OCI-LY3 (cell line): ENCODE data around the gene COX7A2L.

Experiments
- H2AFZ ChIP-seq: fragments of 200-600, 300-600 bp; shearing (Covaris generic); 2 replicates; pipeline ENCODE4 v1.6.0; 2014; ENCODE audit warnings: antibody characterized with exemption, low read depth, low read length
- H3K27ac ChIP-seq: fragments of 200-600, 300-600 bp; sonication (generic); 2 replicates; pipeline ENCODE4 v1.5.1; 2014; ENCODE audit warnings: mild to moderate bottlenecking, low read length, moderate library complexity, mixed read lengths
- H3K27me3 ChIP-seq: fragments of 200-600, 300-600 bp; sonication (generic); 2 replicates; pipeline ENCODE4 v1.6.1; 2014; ENCODE audit warnings: low read depth, low read length, mixed read lengths
- H3K36me3 ChIP-seq: fragments of 200-600, 300-600 bp; sonication (generic); replicated peaks from 2 replicates; pipeline ENCODE3; 2014; ENCODE audit warnings: low read depth, low read length, mixed read lengths
- H3K4me1 ChIP-seq: fragments of 300-600, 200-600 bp; sonication (generic); 2 replicates; pipeline ENCODE4 v1.6.1; 2014; ENCODE audit warnings: low read length, mixed read lengths
- H3K4me2 ChIP-seq: fragments of 200-600, 300-600 bp; sonication (generic); 2 replicates; pipeline ENCODE4 v1.6.1; 2014; ENCODE audit warnings: low read length, mixed read lengths
- H3K4me3 ChIP-seq: fragments of 300-600, 200-600 bp; sonication (generic); 2 replicates; pipeline ENCODE4 v1.5.1; 2014; ENCODE audit warnings: antibody characterized with exemption, mild to moderate bottlenecking, low read length, moderate library complexity
- H3K79me2 ChIP-seq: fragments of 300-600, 200-600 bp; shearing (Covaris generic); 2 replicates; pipeline ENCODE4 v1.6.1; 2014; ENCODE audit warnings: mild to moderate bottlenecking, low read length, mixed read lengths
- H3K9ac ChIP-seq: fragments of 300-600, 200-600 bp; shearing (Covaris generic); 2 replicates; pipeline ENCODE4 v1.6.0; 2014; ENCODE audit warnings: mild to moderate bottlenecking, low read length, moderate library complexity
- H3K9me3 ChIP-seq: fragments of 200-600, 300-600 bp; shearing (Covaris generic); 2 replicates; pipeline ENCODE4 v1.6.1; 2014; ENCODE audit warnings: low read length, mixed read lengths; ENCODE audit not compliant: insufficient read depth
- H4K20me1 ChIP-seq: fragments of 200-600, 300-600 bp; sonication (generic); 2 replicates; pipeline ENCODE4 v1.6.1; 2016; ENCODE audit warnings: low read length, mixed read lengths; ENCODE audit not compliant: insufficient read depth
- EZH2phosphoT487 ChIP-seq: fragments of 200-600 bp; shearing (Covaris generic); IDR thresholded peaks from 2 replicates; pipeline ENCODE4 v1.6.1; 2018; ENCODE audit warnings: antibody characterized with exemption, mixed run types, low read depth
- TF ChIP-seq, protein P1 (sequence below): fragments of 200-600, 300-600 bp; sonication (generic); IDR thresholded peaks from 2 replicates; pipeline ENCODE4 v1.5.1; 2014; ENCODE audit warnings: antibody characterized with exemption, low read length, low read depth

Gene COX7A2L

DNA sequence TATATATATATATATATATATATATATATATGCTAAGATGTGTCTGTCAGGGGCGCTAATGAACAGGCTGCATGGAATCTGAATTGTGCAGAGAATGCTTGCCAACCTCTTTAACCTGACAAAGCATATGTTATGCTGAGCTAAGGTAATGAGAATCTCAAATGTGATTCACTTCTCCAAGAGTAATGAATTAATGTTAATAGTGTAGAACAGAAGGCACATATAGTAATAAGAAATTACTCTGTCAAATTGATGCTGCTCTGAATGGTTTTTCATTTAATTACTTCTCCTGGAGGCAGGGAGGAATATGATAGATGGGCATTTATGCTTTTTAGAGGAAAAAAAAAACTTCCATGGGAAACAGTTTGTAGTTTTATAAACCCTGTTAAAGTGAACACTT is 35.4 kb downstream of the COX7A2L start:
- 0 out of 2 replicates have a peak, but pooled peaks cover 4% of the 10 kb centered on the region for H4K20me1 ChIP-seq

DNA sequence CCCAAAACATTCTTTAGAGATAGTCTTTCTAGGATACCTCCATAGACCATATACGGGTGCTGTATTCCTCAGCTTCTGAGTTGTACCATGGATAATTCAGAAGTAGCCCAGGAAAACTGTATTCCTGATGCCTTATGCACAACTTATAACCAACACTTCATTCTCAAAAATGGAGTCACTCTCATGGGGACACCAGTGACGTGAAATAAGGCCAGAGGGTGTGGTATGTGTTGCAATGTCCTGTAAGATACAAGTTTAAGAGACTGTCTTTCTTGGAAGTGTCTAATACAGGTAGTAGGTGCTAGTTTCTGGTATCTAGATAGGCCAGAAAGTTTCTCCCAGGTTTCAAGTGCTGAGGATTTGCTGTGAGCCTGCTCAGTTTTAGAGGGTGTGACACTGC is 36.1 kb downstream of the COX7A2L start:
- Histone ChIP-seq H3K4me1 (peaks cover 4% of the 10 kb centered on the region; the same call in 1 of the 2 replicates), H4K20me1 (0 out of 2 replicates have a peak, but pooled peaks cover 4% of the 10 kb centered on the region), H3K27me3 (no peaks in the 10 kb centered on the region), H3K9ac (no peak overlapping the region), H3K79me2 (no peaks in the 10 kb centered on the region), H3K27ac (no peak overlapping the region), H3K4me2 (no peak overlapping the region), H3K9me3 (no peaks in the 10 kb centered on the region), H3K4me3 (no peak overlapping the region), H3K36me3 (peaks cover 35% of the 10 kb centered on the region), H2AFZ (no peak overlapping the region)
- TF ChIP-seq, protein P1, sequence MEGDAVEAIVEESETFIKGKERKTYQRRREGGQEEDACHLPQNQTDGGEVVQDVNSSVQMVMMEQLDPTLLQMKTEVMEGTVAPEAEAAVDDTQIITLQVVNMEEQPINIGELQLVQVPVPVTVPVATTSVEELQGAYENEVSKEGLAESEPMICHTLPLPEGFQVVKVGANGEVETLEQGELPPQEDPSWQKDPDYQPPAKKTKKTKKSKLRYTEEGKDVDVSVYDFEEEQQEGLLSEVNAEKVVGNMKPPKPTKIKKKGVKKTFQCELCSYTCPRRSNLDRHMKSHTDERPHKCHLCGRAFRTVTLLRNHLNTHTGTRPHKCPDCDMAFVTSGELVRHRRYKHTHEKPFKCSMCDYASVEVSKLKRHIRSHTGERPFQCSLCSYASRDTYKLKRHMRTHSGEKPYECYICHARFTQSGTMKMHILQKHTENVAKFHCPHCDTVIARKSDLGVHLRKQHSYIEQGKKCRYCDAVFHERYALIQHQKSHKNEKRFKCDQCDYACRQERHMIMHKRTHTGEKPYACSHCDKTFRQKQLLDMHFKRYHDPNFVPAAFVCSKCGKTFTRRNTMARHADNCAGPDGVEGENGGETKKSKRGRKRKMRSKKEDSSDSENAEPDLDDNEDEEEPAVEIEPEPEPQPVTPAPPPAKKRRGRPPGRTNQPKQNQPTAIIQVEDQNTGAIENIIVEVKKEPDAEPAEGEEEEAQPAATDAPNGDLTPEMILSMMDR, result no peak
- TF ChIP-seq EZH2phosphoT487, result no peak

More for the DNA sequence above, 35.4 kb downstream of the COX7A2L start:
- no peaks in the 10 kb centered on the region for H3K79me2 ChIP-seq
- no peak overlapping the region for H3K4me2 ChIP-seq
- H2AFZ ChIP-seq, result no peak overlapping the region
- H3K4me1 ChIP-seq, result peaks cover 4% of the 10 kb centered on the region; the same call in 1 of the 2 replicates
- no peaks in the 10 kb centered on the region for H3K9me3 ChIP-seq
- H3K27me3 ChIP-seq, result no peaks in the 10 kb centered on the region
- H3K36me3 ChIP-seq, result peaks cover 34% of the 10 kb centered on the region
- TF ChIP-seq, protein P1, result no peak
- TF ChIP-seq EZH2phosphoT487, result no peak
- no peak overlapping the region for H3K9ac ChIP-seq
- H3K4me3 ChIP-seq, result no peak overlapping the region
- H3K27ac ChIP-seq, result no peak overlapping the region

DNA sequence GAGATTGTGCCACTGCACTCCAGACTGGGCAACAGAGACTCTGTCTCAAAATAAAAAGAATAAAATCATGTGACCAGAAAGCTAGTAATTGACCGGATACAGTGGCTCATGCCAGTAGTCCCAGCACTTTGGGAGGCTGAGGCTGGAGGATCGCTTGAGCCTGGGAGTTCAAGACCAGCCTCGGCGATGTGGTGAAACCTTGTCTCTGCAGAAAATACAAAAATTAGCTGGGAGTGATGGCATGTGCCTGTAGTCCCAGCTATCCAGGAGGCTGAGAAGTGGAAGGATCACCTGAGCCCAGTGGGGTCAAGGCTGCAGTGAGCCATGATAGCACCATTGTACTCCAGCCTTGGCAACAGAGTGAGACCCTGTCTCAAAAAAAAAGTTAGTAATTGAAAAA is 36.8 kb downstream of the COX7A2L start:
- Histone ChIP-seq H3K4me2 (no peak overlapping the region), H3K4me3 (no peak overlapping the region), H3K36me3 (peaks cover 32% of the 10 kb centered on the region), H2AFZ (no peak overlapping the region), H3K9me3 (no peaks in the 10 kb centered on the region), H4K20me1 (0 out of 2 replicates have a peak, but pooled peaks cover 4% of the 10 kb centered on the region), H3K79me2 (no peaks in the 10 kb centered on the region), H3K27ac (no peak overlapping the region), H3K27me3 (no peaks in the 10 kb centered on the region), H3K4me1 (peaks cover 4% of the 10 kb centered on the region; the same call in 1 of the 2 replicates), H3K9ac (no peak overlapping the region)
- no peak for TF ChIP-seq EZH2phosphoT487
- TF ChIP-seq, protein P1, result no peak

DNA sequence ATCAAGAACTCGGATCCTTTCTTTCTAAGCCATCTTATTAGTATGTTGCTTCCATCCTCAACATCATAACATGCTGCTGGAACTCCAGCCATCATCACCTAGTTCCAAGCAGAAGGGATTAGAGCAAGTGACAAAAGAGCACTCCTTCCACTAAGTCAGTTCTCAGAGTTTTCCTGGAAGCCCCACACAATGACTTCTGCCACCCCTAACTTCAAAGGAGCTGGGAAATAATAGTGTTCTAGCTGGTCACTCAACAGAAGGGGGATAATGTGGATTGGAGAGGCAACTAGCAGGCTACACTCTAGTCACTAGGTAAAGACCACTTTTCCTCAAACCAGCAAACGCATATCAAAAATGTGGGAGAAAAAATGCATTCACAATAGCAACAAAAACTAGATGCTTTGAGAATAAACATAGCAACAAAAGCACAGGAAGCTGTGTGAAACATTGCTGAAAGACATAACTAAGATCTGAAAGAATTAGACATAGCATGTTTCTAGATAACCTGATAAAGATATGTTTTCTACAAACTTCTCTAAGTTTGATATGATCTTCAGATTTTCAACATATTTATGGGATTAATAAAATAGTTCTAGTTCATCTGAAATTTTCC is 39.5 kb downstream of the COX7A2L start:
- no peaks in the 10 kb centered on the region for H3K4me1 ChIP-seq
- H3K4me2 ChIP-seq, result no peak overlapping the region
- no peak for TF ChIP-seq EZH2phosphoT487
- TF ChIP-seq, protein P1, result no peak
- no peak overlapping the region for H2AFZ ChIP-seq
- H3K79me2 ChIP-seq, result no peaks in the 10 kb centered on the region
- H3K9ac ChIP-seq, result no peak overlapping the region
- H3K36me3 ChIP-seq, result peaks cover 38% of the 10 kb centered on the region
- H3K27me3 ChIP-seq, result no peaks in the 10 kb centered on the region
- H3K4me3 ChIP-seq, result no peak overlapping the region
- H3K27ac ChIP-seq, result no peak overlapping the region
- no peaks in the 10 kb centered on the region for H4K20me1 ChIP-seq
- H3K9me3 ChIP-seq, result no peaks in the 10 kb centered on the region
